ENCODE data around the gene AMZ1.

Gene AMZ1

GRCh38 chr7:2755531-2755930, 67.5 kb downstream of the AMZ1 start:
- Mint-ChIP-seq H3K9me3 (no peaks in the 10 kb centered on the region), H3K36me3 (peaks cover 31% of the 10 kb centered on the region), H3K27me3 (no peaks in the 10 kb centered on the region), H3K27ac (no peak overlapping the region), H3K4me1 (peaks cover 42% of the 10 kb centered on the region), H3K4me3 (no peak overlapping the region)
- DNase-seq (ENCODE audit: low spot score in 2 of 2): no peak
- ATAC-seq (ENCODE audit: low read depth): no peak

GRCh38 chr7:2757361-2757903, 69.4 kb downstream of the AMZ1 start:
- Mint-ChIP-seq H3K27me3 (no peaks in the 10 kb centered on the region), H3K4me3 (no peak overlapping the region), H3K9me3 (no peaks in the 10 kb centered on the region), H3K27ac (peak overlapping the region; percentile 73), H3K4me1 (peaks cover 33% of the 10 kb centered on the region), H3K36me3 (peaks cover 30% of the 10 kb centered on the region)
- DNase-seq (ENCODE audit: low spot score in 2 of 2): no peak
- no peak for ATAC-seq (ENCODE audit: low read depth)

GRCh38 chr7:2757904-2758672, 70.1 kb downstream of the AMZ1 start:
- Mint-ChIP-seq H3K9me3 (no peaks in the 10 kb centered on the region), H3K4me1 (peaks cover 30% of the 10 kb centered on the region), H3K4me3 (no peak overlapping the region), H3K27ac (peak overlapping the region; percentile 73), H3K27me3 (no peaks in the 10 kb centered on the region), H3K36me3 (peaks cover 30% of the 10 kb centered on the region)
- DNase-seq (ENCODE audit: low spot score in 2 of 2): no peak
- peak; percentile 53 for ATAC-seq (ENCODE audit: low read depth)

- Mint-ChIP-seq H3K27me3 (no peaks in the 10 kb centered on the region), H3K9me3 (no peaks in the 10 kb centered on the region), H3K36me3 (peaks cover 27% of the 10 kb centered on the region), H3K27ac (peak overlapping the region; percentile 74), H3K4me3 (no peak overlapping the region), H3K4me1 (peaks cover 30% of the 10 kb centered on the region)
- ATAC-seq (ENCODE audit: low read depth) (no peak), DNase-seq (ENCODE audit: low spot score in 2 of 2) (no peak)
Measured at GRCh38 chr7:2758673-2759616, 70.9 kb downstream of the AMZ1 start.

GRCh38 chr7:2759736-2760097, 71.7 kb downstream of the AMZ1 start:
- no peaks in the 10 kb centered on the region for H3K9me3 Mint-ChIP-seq
- no peak overlapping the region for H3K4me3 Mint-ChIP-seq
- H3K27ac Mint-ChIP-seq: peak overlapping the region; percentile 74

GRCh38 chr7:2760098-2760889, 72.3 kb downstream of the AMZ1 start:
- ATAC-seq (ENCODE audit: low read depth): peak; percentile 26
- Mint-ChIP-seq H3K36me3 (peaks cover 19% of the 10 kb centered on the region), H3K27ac (no peak overlapping the region)

More at GRCh38 chr7:2759736-2760097, 71.7 kb downstream of the AMZ1 start:
- no peak for ATAC-seq (ENCODE audit: low read depth)
- peaks cover 30% of the 10 kb centered on the region for H3K4me1 Mint-ChIP-seq
- no peaks in the 10 kb centered on the region for H3K27me3 Mint-ChIP-seq
- H3K36me3 Mint-ChIP-seq: peaks cover 24% of the 10 kb centered on the region
- DNase-seq (ENCODE audit: low spot score in 2 of 2): no peak

GRCh38 chr7:2761131-2761624, 73.2 kb downstream of the AMZ1 start:
- H3K36me3 Mint-ChIP-seq: peaks cover 18% of the 10 kb centered on the region
- no peak for DNase-seq (ENCODE audit: low spot score in 2 of 2)
- H3K27ac Mint-ChIP-seq: no peak overlapping the region
- H3K4me1 Mint-ChIP-seq: peaks cover 32% of the 10 kb centered on the region
- no peaks in the 10 kb centered on the region for H3K9me3 Mint-ChIP-seq
- no peak overlapping the region for H3K4me3 Mint-ChIP-seq
- H3K27me3 Mint-ChIP-seq: no peaks in the 10 kb centered on the region
- ATAC-seq (ENCODE audit: low read depth): no peak

More at GRCh38 chr7:2760098-2760889, 72.3 kb downstream of the AMZ1 start:
- peaks cover 30% of the 10 kb centered on the region for H3K4me1 Mint-ChIP-seq
- no peak overlapping the region for H3K4me3 Mint-ChIP-seq
- H3K27me3 Mint-ChIP-seq: no peaks in the 10 kb centered on the region
- no peaks in the 10 kb centered on the region for H3K9me3 Mint-ChIP-seq
- DNase-seq (ENCODE audit: low spot score in 2 of 2): no peak

GRCh38 chr7:2761801-2762497, 73.9 kb downstream of the AMZ1 start:
- DNase-seq (ENCODE audit: low spot score in 2 of 2) (no peak), ATAC-seq (ENCODE audit: low read depth) (no peak)
- Mint-ChIP-seq H3K27me3 (no peaks in the 10 kb centered on the region), H3K27ac (no peak overlapping the region), H3K4me3 (no peak overlapping the region), H3K36me3 (peaks cover 16% of the 10 kb centered on the region), H3K4me1 (peaks cover 29% of the 10 kb centered on the region), H3K9me3 (no peaks in the 10 kb centered on the region)

- ATAC-seq (ENCODE audit: low read depth) (no peak), DNase-seq (ENCODE audit: low spot score in 2 of 2) (no peak)
- H3K27ac Mint-ChIP-seq: no peak overlapping the region
- H3K27me3 Mint-ChIP-seq: no peaks in the 10 kb centered on the region
- peaks cover 20% of the 10 kb centered on the region for H3K4me1 Mint-ChIP-seq
- no peaks in the 10 kb centered on the region for H3K9me3 Mint-ChIP-seq
- peaks cover 20% of the 10 kb centered on the region for H3K36me3 Mint-ChIP-seq
- no peak overlapping the region for H3K4me3 Mint-ChIP-seq
Measured at GRCh38 chr7:2763597-2763996, 75.6 kb downstream of the AMZ1 start.

GRCh38 chr7:2764621-2765020, 76.6 kb downstream of the AMZ1 start:
- Mint-ChIP-seq H3K36me3 (peaks cover 18% of the 10 kb centered on the region), H3K9me3 (no peaks in the 10 kb centered on the region), H3K4me3 (no peak overlapping the region), H3K27ac (peak overlapping the region; percentile 35), H3K27me3 (no peaks in the 10 kb centered on the region), H3K4me1 (peaks cover 13% of the 10 kb centered on the region)
- ATAC-seq (ENCODE audit: low read depth) (no peak), DNase-seq (ENCODE audit: low spot score in 2 of 2) (no peak)

Measured in memory B cell (primary cell).